LNCaP clone FGC (cell line): ENCODE results near the gene CDCA5.
"Not testable (repeated sequence)": the region's sequence is repeated elsewhere in the genome, so short reads cannot be mapped to it uniquely, and the experiment has no call there.

ENCODE experiments used
- DNase-seq: peaks from one replicate; pipeline ENCODE4 v3.0.0-alpha.2; 2011; ENCODE audit warnings: low read depth
- H3K4me3 ChIP-seq: 2 replicates; pipeline ENCODE4 v1.5.1; 2011; ENCODE audit warnings: mild to moderate bottlenecking, low read depth, low read length, control low read depth
- TF ChIP-seq, protein P1 (sequence below): IDR thresholded peaks from 2 replicates; pipeline ENCODE4 v1.5.1; 2012; ENCODE audit warnings: mild to moderate bottlenecking; ENCODE audit not compliant: control insufficient read depth, insufficient read depth; ENCODE audit errors: extremely low read depth

CDCA5 gene

DNA sequence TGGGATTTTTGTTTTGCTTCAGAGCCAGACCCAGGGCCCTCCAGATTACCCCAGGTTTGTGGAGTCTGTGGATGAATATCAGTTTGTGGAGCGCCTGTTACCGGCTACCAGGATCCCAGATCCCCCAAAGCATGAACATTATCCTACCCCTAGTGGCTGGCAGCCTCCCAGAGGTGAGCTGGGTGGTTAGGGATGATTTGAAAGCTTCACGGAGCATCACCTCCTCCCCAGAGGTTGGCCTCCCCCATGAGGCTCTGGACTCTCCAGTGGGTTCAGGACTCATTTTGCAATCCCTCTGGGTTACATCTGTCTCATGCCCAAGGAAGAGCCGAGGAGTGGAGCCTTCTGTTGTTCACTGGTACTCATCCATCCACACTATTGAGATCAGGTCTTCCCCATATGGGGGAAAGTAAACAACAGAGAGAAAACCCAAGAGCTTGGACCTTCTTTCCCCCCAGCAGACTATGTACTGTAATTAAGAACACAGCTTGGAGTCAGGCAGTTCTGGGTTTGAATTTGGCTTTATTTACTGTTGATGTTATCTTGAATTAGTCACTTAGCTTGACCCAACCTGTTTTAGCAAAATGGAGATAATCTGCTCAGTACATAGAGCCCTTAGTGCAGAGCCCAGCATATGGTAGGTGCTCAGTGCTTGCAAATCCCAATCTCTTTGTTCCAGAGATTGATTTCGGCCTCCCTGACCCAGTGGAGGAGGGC, 40.8 kb upstream of the CDCA5 start:
- H3K4me3 ChIP-seq: no peak overlapping the region
- DNase-seq: no peak
- TF ChIP-seq, protein P1, sequence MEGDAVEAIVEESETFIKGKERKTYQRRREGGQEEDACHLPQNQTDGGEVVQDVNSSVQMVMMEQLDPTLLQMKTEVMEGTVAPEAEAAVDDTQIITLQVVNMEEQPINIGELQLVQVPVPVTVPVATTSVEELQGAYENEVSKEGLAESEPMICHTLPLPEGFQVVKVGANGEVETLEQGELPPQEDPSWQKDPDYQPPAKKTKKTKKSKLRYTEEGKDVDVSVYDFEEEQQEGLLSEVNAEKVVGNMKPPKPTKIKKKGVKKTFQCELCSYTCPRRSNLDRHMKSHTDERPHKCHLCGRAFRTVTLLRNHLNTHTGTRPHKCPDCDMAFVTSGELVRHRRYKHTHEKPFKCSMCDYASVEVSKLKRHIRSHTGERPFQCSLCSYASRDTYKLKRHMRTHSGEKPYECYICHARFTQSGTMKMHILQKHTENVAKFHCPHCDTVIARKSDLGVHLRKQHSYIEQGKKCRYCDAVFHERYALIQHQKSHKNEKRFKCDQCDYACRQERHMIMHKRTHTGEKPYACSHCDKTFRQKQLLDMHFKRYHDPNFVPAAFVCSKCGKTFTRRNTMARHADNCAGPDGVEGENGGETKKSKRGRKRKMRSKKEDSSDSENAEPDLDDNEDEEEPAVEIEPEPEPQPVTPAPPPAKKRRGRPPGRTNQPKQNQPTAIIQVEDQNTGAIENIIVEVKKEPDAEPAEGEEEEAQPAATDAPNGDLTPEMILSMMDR: no peak

DNA sequence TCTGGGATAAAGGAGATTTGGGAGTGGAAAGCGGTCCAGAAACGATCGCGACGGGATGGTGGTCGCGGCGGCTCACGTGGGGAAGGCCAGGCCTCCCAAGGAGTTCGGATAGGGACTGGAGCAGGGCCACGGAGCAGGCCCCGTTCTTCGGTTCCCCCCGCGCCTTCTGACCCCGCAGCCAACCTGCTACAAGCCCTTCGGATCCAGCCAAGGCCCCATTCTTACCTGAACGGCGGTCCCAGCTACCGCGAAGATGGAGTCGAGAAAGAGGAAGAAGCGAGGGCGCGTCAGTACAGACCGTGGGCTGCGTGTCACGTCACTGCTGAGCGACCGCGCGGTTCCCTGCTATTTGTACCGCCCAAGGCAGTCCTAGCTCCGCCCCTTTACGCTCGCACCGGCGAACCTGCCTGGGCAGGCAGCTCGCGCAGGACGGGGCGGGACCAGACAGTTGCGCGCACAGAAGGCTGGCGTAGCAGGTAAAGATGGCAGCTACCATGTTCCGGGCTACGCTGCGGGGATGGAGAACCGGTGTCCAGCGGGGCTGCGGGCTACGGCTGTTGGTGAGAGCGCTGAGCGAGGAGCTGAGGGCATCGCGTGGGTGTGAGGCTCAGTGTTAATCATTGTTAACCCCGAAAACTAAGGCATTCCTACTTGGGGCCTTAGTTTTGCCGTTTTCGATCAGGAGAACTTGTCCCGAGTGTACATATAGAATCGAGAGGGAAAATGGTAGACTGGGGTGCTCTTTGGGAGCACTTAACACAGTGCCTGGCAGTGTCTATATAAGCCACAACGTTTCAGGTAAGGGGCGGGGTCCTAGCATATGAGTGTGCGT, 38.2 kb upstream of the CDCA5 start, which contains the start of the genes FAU and MRPL49:
FAU (minus strand) TSS at position 270 of the 832 bp plus-strand sequence. CDS start 321 bp downstream, outside the sequence.
MRPL49 (plus strand) TSS at position 457 of the 832 bp plus-strand sequence; CDS start at position 483, 26 bp downstream.
- DNase-seq: peak; percentile 92
- TF ChIP-seq, protein P1: no peak
- H3K4me3 ChIP-seq: peak within 1 kb of the TSS; percentile 99

DNA sequence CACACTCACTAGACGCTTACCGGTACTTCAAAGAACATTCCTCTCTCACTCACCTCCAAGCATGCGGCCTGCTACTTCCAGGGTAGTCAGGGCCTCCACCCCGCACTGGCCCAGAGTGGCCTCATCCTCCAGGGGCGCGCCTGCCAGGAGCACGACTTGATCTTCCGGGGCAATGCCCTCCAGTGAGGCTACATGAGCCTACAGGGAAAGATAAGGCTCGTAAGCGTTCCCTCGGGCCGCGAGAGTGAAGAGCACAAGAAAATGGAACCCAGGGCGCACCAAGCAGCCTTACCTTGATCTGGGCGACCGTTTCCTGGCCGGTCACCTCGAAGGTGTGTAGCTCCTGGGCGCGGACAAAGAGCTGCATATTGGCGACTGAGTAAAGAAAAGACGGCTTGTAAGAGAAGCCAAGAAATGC, 37.6 kb upstream of the CDCA5 start:
- H3K4me3 ChIP-seq: peak overlapping the region; percentile 99
- DNase-seq: no peak
- TF ChIP-seq, protein P1: no peak

DNA sequence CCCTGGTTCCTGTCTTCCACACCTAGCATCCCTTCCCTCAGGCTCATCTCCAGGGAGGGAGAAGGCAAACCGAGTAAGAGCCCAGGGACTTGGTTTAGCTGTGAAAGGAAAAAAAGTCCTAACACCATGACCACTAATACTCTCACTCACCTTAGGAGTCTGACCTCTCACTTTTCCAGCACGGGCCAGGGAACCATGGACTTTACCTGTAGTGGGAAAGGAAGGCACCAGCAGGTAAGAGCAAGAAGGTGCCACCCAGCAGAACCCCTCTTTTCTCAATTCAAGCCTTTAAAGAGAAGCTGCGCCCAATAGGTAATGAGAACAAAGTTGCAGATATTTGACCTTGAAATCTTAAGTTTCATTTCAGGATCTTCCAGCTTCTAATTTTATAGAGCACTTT, 37.0 kb upstream of the CDCA5 start:
- TF ChIP-seq, protein P1: no peak
- DNase-seq: no peak
- peak overlapping the region; percentile 99 for H3K4me3 ChIP-seq

DNA sequence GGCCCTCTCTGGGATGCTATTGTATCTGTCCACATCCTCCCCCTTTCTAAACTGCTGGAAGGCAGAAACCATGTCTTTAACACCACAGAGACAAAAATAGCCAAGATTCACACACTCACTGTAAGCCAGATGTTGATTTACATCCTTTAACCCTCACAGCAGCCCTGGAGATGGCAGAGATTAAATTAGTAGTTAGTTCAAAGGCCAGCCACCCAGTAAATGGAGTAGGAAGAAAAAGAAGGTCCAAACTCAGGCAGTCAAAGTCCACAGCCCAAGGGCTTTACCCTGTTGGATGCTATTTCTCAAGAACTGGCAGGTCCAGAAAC, 35.8 kb upstream of the CDCA5 start:
- TF ChIP-seq, protein P1: no peak
- no peak overlapping the region for H3K4me3 ChIP-seq
- no peak for DNase-seq

DNA sequence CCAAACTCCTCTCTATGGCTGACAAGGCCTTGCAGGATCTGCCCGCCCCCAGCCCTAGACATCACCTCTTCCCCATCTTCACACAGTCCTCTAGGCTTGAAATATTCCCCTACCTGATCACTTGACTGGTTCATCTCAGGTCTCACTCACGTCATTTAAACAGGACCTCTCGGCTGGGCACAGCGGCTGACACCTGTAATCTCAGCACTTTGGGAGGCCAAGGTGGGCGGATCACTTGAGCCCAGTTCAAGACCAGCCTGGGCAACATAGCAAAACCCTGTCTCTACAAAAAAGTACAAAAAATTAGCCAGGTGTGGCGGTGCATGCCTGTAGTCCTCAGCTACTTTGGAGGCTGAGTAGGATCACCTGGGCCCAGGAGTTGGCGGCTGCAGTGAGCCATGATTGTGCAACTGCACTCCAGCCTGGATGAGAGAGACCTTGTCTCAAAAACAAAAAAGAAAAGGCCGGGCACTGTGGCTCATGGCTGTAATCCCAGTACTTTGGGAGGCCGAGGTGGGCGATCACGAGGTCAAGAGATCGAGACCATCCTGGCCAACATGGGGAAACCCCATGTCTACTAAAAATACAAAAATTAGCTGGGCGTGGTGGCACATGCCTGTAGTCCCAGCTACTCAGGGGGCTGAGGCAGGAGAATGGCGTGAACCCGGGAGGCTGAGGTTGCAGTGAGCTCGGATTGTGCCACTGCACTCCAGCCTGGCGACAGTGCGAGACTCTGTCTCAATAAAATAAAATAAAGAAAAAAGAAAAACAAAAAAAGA, 35.2 kb upstream of the CDCA5 start:
- not testable (repeated sequence) for H3K4me3 ChIP-seq, DNase-seq

DNA sequence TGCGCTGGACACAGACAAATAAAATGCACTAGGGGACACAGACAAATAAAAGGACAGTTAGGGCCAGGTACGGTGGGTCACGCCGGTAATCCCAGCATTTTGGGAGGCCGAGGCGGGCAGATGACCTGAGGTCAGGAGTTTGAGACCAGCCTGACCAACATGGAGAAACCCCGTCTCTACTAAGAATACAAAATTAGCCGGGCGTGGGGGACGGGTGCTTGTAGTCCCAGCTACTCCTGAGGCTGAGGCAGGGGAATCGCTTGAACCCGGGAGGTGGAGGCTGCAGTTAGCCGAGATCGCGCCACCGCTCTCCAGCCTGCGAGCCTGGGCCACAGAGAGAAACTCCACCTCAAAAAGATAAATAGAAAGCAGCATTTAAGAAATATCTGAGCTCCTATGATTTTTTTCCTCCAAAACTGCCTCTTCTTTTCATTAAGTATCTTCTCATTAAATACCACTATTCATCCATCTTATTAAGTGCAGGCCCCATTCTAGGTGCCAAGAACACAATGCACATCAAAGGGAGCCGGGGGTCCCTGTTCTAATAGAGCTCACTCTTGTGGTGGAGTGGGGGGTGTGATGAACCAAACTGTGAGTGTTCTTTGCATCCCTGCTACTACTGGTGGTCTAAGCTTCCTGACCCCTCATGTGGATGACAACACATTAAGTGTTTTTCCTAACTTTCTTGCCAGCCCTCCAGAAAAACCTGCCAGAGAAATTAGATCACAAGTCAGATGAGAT, 34.4 kb upstream of the CDCA5 start:
- TF ChIP-seq, protein P1: no peak
- DNase-seq: no peak
- H3K4me3 ChIP-seq: peak overlapping the region; percentile 90; the same call in 1 of the 2 replicates
